HepG2 (cell line): ENCODE data around the gene TUBGCP6. TPM values are rescaled to one million over a fixed set of nuclear protein-coding genes. Genes with fewer than 3 reads are reported as not detected.

Source experiments
- CSRNP1 ChIP-seq: sonication (generic); formaldehyde crosslinking; IDR thresholded peaks from 2 replicates; pipeline ENCODE4 v1.8.1; 2023; ENCODE audit warnings: mild to moderate bottlenecking, missing genetic modification reagents
- DNMT1 ChIP-seq: sonication (generic); formaldehyde crosslinking; IDR thresholded peaks from 2 replicates; pipeline ENCODE4 v1.5.1; 2020; ENCODE audit warnings: mild to moderate bottlenecking, missing genetic modification reagents
- E2F1 ChIP-seq: sonication (generic); formaldehyde crosslinking; IDR thresholded peaks from 2 replicates; pipeline ENCODE4 v1.5.0; 2020; ENCODE audit warnings: missing genetic modification reagents
- FOXA3 ChIP-seq: IDR thresholded peaks from 2 replicates; pipeline ENCODE4 v1.6.1; 2016; ENCODE audit warnings: missing genetic modification reagents, missing compliant biosample characterization
- GABPB1 ChIP-seq: IDR thresholded peaks from 2 replicates; pipeline ENCODE4 v1.6.1; 2016; ENCODE audit warnings: mild to moderate bottlenecking, missing genetic modification reagents, moderate library complexity, missing compliant biosample characterization
- GATAD1 ChIP-seq: IDR thresholded peaks from 2 replicates; pipeline ENCODE4 v1.6.1; 2016; ENCODE audit warnings: missing genetic modification reagents, missing compliant biosample characterization
- GTF2F1 ChIP-seq: fragments of 150-350 bp; IDR thresholded peaks from 2 replicates; pipeline ENCODE4 v1.6.1; 2014; ENCODE audit warnings: low read length
- KDM1A ChIP-seq: IDR thresholded peaks from 2 replicates; pipeline ENCODE4 v1.6.1; 2016; ENCODE audit warnings: missing compliant biosample characterization
- MAZ ChIP-seq, 2 experiments: sonication (generic) in 1 of 2; formaldehyde crosslinking in 1 of 2; IDR thresholded peaks; 2 replicates each; pipeline versions ENCODE4 v1.5.0 to v1.6.1; 2012 to 2020; ENCODE audit warnings: low read depth in 2 of 2, mild to moderate bottlenecking in 2 of 2, borderline replicate concordance in 1 of 2, improper control_type of control experiment in 1 of 2, low read length in 1 of 2, missing genetic modification reagents in 1 of 2, moderate library complexity in 1 of 2
- NPAS2 ChIP-seq: sonication (generic); formaldehyde crosslinking; IDR thresholded peaks from 2 replicates; pipeline ENCODE4 v1.8.0; 2022; ENCODE audit warnings: mild to moderate bottlenecking, missing genetic modification reagents, borderline replicate concordance
- PCBP1 ChIP-seq: fragments of 200-400 bp; formaldehyde crosslinking; IDR thresholded peaks from 2 replicates; pipeline ENCODE4 v1.6.1; 2017; ENCODE audit warnings: mild to moderate bottlenecking, low read depth, low read length, borderline replicate concordance
- POLR2AphosphoS5 ChIP-seq: IDR thresholded peaks from 2 replicates; pipeline ENCODE4 v1.6.1; 2012; ENCODE audit warnings: low read depth, low read length
- RXRB ChIP-seq: IDR thresholded peaks from 2 replicates; pipeline ENCODE4 v1.6.1; 2016; ENCODE audit warnings: borderline replicate concordance, missing genetic modification reagents, missing compliant biosample characterization
- TAF1 ChIP-seq: sonication (generic); formaldehyde crosslinking; IDR thresholded peaks from 2 replicates; pipeline ENCODE4 v1.4.0; 2020; ENCODE audit warnings: missing genetic modification reagents
- TBP ChIP-seq: sonication (generic); formaldehyde crosslinking; IDR thresholded peaks from 2 replicates; pipeline ENCODE4 v1.5.0; 2020; ENCODE audit warnings: missing genetic modification reagents
- ZNF10 ChIP-seq: sonication (generic); formaldehyde crosslinking; IDR thresholded peaks from 2 replicates; pipeline ENCODE4 v1.4.0; 2020; ENCODE audit warnings: mild to moderate bottlenecking, low read depth, missing genetic modification reagents, borderline replicate concordance
- ZNF33B ChIP-seq: sonication (generic); formaldehyde crosslinking; IDR thresholded peaks from 2 replicates; pipeline ENCODE4 v1.5.1; 2020; ENCODE audit warnings: mild to moderate bottlenecking, missing genetic modification reagents
- ZNF552 ChIP-seq: sonication (generic); formaldehyde crosslinking; IDR thresholded peaks from 2 replicates; pipeline ENCODE4 v1.9.0; 2022; ENCODE audit warnings: missing genetic modification reagents, mild to moderate bottlenecking, borderline replicate concordance
- ZNF891 ChIP-seq: sonication (generic); formaldehyde crosslinking; IDR thresholded peaks from 2 replicates; pipeline ENCODE4 v1.5.0; 2020; ENCODE audit warnings: mild to moderate bottlenecking, missing genetic modification reagents
- ZSCAN20 ChIP-seq: sonication (generic); formaldehyde crosslinking; IDR thresholded peaks from 2 replicates; pipeline ENCODE4 v1.4.0; 2020; ENCODE audit warnings: missing genetic modification reagents, mild to moderate bottlenecking, borderline replicate concordance
- polyA plus RNA-seq, 8 experiments: library from polyadenylated mRNA; depleted of rRNA in 3 of 8; stranded (reverse) in 7 of 8; unstranded in 1 of 8; fragments of >200 nt; fragmentation: Illumina TruSeq in 4 of 8; extraction: Trizol in 4 of 8; gene quantifications; 2 replicates each; pipeline versions ENCODE4 v1.2.1 to v1.2.3, GENCODE V29; 2011 to 2016; ENCODE audit warnings: low read depth in 4 of 8, missing spikeins in 1 of 8, mixed read lengths in 1 of 8; ENCODE audit not compliant: insufficient read depth in 1 of 8
- total RNA-seq, 5 experiments: library from RNA; depleted of rRNA; stranded (reverse); fragments of >200 nt; fragmentation: Illumina TruSeq; extraction: Trizol; gene quantifications; 2 replicates each; pipeline ENCODE4 v1.2.3, GENCODE V29; 2016; ENCODE audit warnings: low read depth in 1 of 5
- TF ChIP-seq, protein P1 (sequence below): conservative IDR thresholded peaks from 2 replicates; pipeline ENCODE4 v1.6.1; 2018; ENCODE audit warnings: missing genetic modification reagents
- TF ChIP-seq, protein P2 (sequence below): sonication (generic); formaldehyde crosslinking; conservative IDR thresholded peaks from 2 replicates; pipeline ENCODE4 v1.4.0; 2020; ENCODE audit warnings: missing genetic modification reagents
- TF ChIP-seq, protein P3 (sequence below): sonication (generic); formaldehyde crosslinking; IDR thresholded peaks from 2 replicates; pipeline ENCODE4 v1.4.0; 2020; ENCODE audit warnings: low read depth, mild to moderate bottlenecking, missing genetic modification reagents

The TUBGCP6 gene
- total and polyA plus RNA-seq, 2 of the 13 experiments (the other 11 are each of a cell fraction or from before 2014, with no cell fraction given): 14.6 to 15.7 TPM

DNA sequence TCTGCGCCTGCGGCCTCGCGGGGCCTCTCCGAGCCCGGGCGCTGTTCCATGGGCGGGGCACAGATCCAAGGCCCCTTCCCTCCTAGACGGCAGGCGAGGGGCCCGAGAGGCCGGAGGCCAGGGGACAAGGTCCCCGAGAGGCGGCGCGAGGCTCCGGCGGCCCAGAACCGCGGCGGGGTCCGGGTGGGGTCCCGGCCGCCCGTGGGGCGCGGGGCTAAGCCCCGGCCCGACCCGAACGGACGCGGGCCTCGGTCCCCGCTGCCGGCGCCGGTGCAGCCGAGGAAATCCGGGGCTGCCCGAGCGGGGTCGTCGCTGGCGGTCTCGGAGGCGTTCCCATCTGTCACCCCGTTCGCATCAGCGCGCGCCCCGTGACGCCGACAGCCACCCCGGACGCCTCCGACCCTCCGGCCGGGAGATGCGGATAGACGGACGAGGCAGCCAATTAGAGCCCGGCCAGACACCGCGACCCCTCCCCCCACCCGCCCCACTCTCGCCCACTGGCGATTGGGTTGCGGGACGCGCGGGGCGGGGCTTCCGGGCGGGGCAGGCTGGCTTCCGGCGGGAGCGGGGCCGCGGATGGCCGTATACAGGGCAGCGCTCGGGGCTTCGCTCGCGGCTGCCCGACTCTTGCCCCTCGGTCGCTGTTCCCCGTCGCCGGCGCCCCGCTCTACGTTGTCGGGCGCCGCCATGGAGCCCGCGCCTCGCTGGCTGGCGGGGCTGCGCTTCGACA lies 44.2 kb downstream of the TUBGCP6 start, which contains the start of gene SELENOO (continued):
- TF ChIP-seq, protein P1, sequence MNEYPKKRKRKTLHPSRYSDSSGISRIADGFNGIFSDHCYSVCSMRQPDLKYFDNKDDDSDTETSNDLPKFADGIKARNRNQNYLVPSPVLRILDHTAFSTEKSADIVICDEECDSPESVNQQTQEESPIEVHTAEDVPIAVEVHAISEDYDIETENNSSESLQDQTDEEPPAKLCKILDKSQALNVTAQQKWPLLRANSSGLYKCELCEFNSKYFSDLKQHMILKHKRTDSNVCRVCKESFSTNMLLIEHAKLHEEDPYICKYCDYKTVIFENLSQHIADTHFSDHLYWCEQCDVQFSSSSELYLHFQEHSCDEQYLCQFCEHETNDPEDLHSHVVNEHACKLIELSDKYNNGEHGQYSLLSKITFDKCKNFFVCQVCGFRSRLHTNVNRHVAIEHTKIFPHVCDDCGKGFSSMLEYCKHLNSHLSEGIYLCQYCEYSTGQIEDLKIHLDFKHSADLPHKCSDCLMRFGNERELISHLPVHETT (CRISPR knock-in tag): no peak
- TF ChIP-seq POLR2AphosphoS5 (peak; percentile 56), GATAD1 (peak; percentile 67), GABPB1 (peak; percentile 95), ZNF552 (CRISPR knock-in tag) (no peak), ZSCAN20 (CRISPR knock-in tag) (0 out of 2 replicates have a peak, but pooled peaks have one; percentile 48), TAF1 (peak; percentile 28; the same call in 1 of the 2 replicates), PCBP1 (0 out of 2 replicates have a peak, but pooled peaks have one; percentile 34), CSRNP1 (CRISPR knock-in tag) (0 out of 2 replicates have a peak, but pooled peaks have one; percentile 46), ZNF10 (no peak), NPAS2 (CRISPR knock-in tag) (no peak), KDM1A (CRISPR knock-in tag) (no peak), GTF2F1 (no peak), DNMT1 (CRISPR knock-in tag) (no peak), ZNF891 (CRISPR knock-in tag) (0 out of 2 replicates have a peak, but pooled peaks have one; percentile 9), ZNF33B (CRISPR knock-in tag) (no peak), TBP (CRISPR knock-in tag) (no peak), RXRB (no peak), E2F1 (CRISPR knock-in tag) (no peak), MAZ (IDR thresholded peaks at IDR 0.05; ENCODE audit: borderline replicate concordance, low read depth, low read length) (peak; percentile 59; the same call in 1 of the 2 replicates), MAZ (CRISPR knock-in tag; IDR thresholded peaks at IDR 0.05; ENCODE audit: low read depth) (peak; percentile 55), FOXA3 (CRISPR knock-in tag) (no peak)
- TF ChIP-seq, protein P2, sequence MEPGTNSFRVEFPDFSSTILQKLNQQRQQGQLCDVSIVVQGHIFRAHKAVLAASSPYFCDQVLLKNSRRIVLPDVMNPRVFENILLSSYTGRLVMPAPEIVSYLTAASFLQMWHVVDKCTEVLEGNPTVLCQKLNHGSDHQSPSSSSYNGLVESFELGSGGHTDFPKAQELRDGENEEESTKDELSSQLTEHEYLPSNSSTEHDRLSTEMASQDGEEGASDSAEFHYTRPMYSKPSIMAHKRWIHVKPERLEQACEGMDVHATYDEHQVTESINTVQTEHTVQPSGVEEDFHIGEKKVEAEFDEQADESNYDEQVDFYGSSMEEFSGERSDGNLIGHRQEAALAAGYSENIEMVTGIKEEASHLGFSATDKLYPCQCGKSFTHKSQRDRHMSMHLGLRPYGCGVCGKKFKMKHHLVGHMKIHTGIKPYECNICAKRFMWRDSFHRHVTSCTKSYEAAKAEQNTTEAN: peak; percentile 60; the same call in 1 of the 2 replicates
- TF ChIP-seq, protein P3, sequence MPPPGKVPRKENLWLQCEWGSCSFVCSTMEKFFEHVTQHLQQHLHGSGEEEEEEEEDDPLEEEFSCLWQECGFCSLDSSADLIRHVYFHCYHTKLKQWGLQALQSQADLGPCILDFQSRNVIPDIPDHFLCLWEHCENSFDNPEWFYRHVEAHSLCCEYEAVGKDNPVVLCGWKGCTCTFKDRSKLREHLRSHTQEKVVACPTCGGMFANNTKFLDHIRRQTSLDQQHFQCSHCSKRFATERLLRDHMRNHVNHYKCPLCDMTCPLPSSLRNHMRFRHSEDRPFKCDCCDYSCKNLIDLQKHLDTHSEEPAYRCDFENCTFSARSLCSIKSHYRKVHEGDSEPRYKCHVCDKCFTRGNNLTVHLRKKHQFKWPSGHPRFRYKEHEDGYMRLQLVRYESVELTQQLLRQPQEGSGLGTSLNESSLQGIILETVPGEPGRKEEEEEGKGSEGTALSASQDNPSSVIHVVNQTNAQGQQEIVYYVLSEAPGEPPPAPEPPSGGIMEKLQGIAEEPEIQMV (CRISPR knock-in tag): no peak
